HEK293 (cell line): ENCODE results near the gene TNFRSF18.

Source experiments
- CTCF ChIA-PET: fragments of 350-600 bp; formaldehyde crosslinking; extraction: SDS; loops from one replicate; lab custom pipeline; 2021; ENCODE audit warnings: antibody characterized with exemption; lab: Yijun Ruan, JAX
- POLR2A ChIA-PET: fragments of 300-600 bp; formaldehyde crosslinking; extraction: SDS; loops from one replicate; lab custom pipeline; 2020; ENCODE audit warnings: antibody characterized with exemption, inconsistent platforms; lab: Yijun Ruan, JAX
- H3K27ac ChIP-seq: fragments of 200-500 bp; sonication (Bioruptor generic); 2 replicates; pipeline ENCODE4 v1.5.1; 2014; ENCODE audit warnings: low read depth, low read length, control low read depth, inconsistent platforms; ENCODE audit errors: extremely low read depth
- H3K36me3 ChIP-seq, 2 experiments: fragments of 200-500 bp in 1 of 2; sonication (Bioruptor generic) in 1 of 2; 1 replicate in 1 of 2; 2 replicates in 1 of 2; pipeline ENCODE4 v1.5.1; 2014 to 2017; ENCODE audit warnings: inconsistent platforms in 2 of 2, low read length in 2 of 2; ENCODE audit not compliant: control insufficient read depth in 2 of 2, insufficient read depth in 1 of 2
- H3K4me1 ChIP-seq: fragments of 200-500 bp; sonication (Bioruptor generic); 2 replicates; pipeline ENCODE4 v1.5.1; 2014; ENCODE audit warnings: mild to moderate bottlenecking, low read length, inconsistent platforms; ENCODE audit not compliant: control insufficient read depth, insufficient read depth
- H3K4me3 ChIP-seq: 2 replicates; pipeline ENCODE4 v1.5.1; 2011; ENCODE audit warnings: low read depth, mild to moderate bottlenecking, control low read depth, low read length, moderate library complexity
- H3K9me3 ChIP-seq: fragments of 200-500 bp; sonication (Bioruptor generic); 2 replicates; pipeline ENCODE4 v1.5.1; 2014; ENCODE audit warnings: low read depth, low read length, inconsistent platforms; ENCODE audit not compliant: control insufficient read depth, insufficient read depth
- CTCF ChIP-seq: fragments of 450-650 bp; formaldehyde crosslinking; IDR thresholded peaks from 2 replicates; pipeline ENCODE4 v1.5.1; 2016; ENCODE audit warnings: missing biosample characterization, missing genetic modification characterization
- GLI4 ChIP-seq: fragments of 450-650 bp; formaldehyde crosslinking; IDR thresholded peaks from 2 replicates; pipeline ENCODE4 v1.5.1; 2016; ENCODE audit warnings: missing biosample characterization, missing genetic modification characterization
- KLF16 ChIP-seq: fragments of 450-650 bp; formaldehyde crosslinking; IDR thresholded peaks from 2 replicates; pipeline ENCODE4 v1.5.1; 2017; ENCODE audit warnings: missing biosample characterization, missing genetic modification characterization
- PRDM1 ChIP-seq: fragments of 450-650 bp; formaldehyde crosslinking; IDR thresholded peaks from 2 replicates; pipeline ENCODE4; 2016; ENCODE audit warnings: missing biosample characterization, missing genetic modification characterization
- PRDM6 ChIP-seq: fragments of 450-650 bp; formaldehyde crosslinking; IDR thresholded peaks from 2 replicates; pipeline ENCODE4 v1.5.1; 2017; ENCODE audit warnings: missing biosample characterization, missing genetic modification characterization
- ZBTB20 ChIP-seq: fragments of 450-650 bp; formaldehyde crosslinking; IDR thresholded peaks from 2 replicates; pipeline ENCODE4 v1.5.1; 2016; ENCODE audit warnings: missing biosample characterization, missing genetic modification characterization
- ZBTB26 ChIP-seq: fragments of 450-650 bp; formaldehyde crosslinking; optimal IDR thresholded peaks from 2 replicates; pipeline ENCODE3; 2016; ENCODE audit warnings: missing biosample characterization, mild to moderate bottlenecking, missing genetic modification characterization
- ZBTB8A ChIP-seq: fragments of 450-650 bp; formaldehyde crosslinking; IDR thresholded peaks from 2 replicates; pipeline ENCODE4 v1.5.1; 2016; ENCODE audit warnings: missing biosample characterization, missing genetic modification characterization
- ZEB2 ChIP-seq: fragments of 450-650 bp; formaldehyde crosslinking; IDR thresholded peaks from 2 replicates; pipeline ENCODE4 v1.5.1; 2016; ENCODE audit warnings: missing biosample characterization, missing genetic modification characterization
- ZFP69B ChIP-seq: fragments of 450-650 bp; formaldehyde crosslinking; IDR thresholded peaks from 2 replicates; pipeline ENCODE4 v1.5.1; 2016; ENCODE audit warnings: missing biosample characterization, missing genetic modification characterization
- ZNF292 ChIP-seq: fragments of 450-650 bp; formaldehyde crosslinking; IDR thresholded peaks from 2 replicates; pipeline ENCODE4 v1.5.1; 2016; ENCODE audit warnings: low read depth, missing biosample characterization, missing genetic modification characterization, borderline replicate concordance
- ZNF311 ChIP-seq: fragments of 450-650 bp; formaldehyde crosslinking; IDR thresholded peaks from 2 replicates; pipeline ENCODE4 v1.5.1; 2017; ENCODE audit warnings: missing biosample characterization, missing genetic modification characterization, borderline replicate concordance
- ZNF341 ChIP-seq: fragments of 450-650 bp; formaldehyde crosslinking; IDR thresholded peaks from 2 replicates; pipeline ENCODE4; 2016; ENCODE audit warnings: low read depth, missing biosample characterization, missing genetic modification characterization
- ZNF354C ChIP-seq: fragments of 450-650 bp; formaldehyde crosslinking; IDR thresholded peaks from 2 replicates; pipeline ENCODE4 v1.5.1; 2016; ENCODE audit warnings: missing biosample characterization, missing genetic modification characterization, low read depth, borderline replicate concordance
- ZNF366 ChIP-seq: fragments of 450-650 bp; formaldehyde crosslinking; conservative IDR thresholded peaks from 2 replicates; pipeline ENCODE4 v1.5.1; 2016; ENCODE audit warnings: missing biosample characterization, missing genetic modification characterization
- ZNF449 ChIP-seq: fragments of 450-650 bp; formaldehyde crosslinking; IDR thresholded peaks from 2 replicates; pipeline ENCODE4 v1.5.1; 2017; ENCODE audit warnings: missing biosample characterization, mild to moderate bottlenecking, missing genetic modification characterization, moderate library complexity
- ZNF473 ChIP-seq: fragments of 450-650 bp; formaldehyde crosslinking; IDR thresholded peaks from 2 replicates; pipeline ENCODE4 v1.5.1; 2017; ENCODE audit warnings: missing biosample characterization, missing genetic modification characterization
- ZNF501 ChIP-seq: fragments of 450-650 bp; formaldehyde crosslinking; IDR thresholded peaks from 2 replicates; pipeline ENCODE4 v1.5.1; 2016; ENCODE audit warnings: missing biosample characterization, missing genetic modification characterization
- ZNF521 ChIP-seq: fragments of 450-650 bp; formaldehyde crosslinking; IDR thresholded peaks from 2 replicates; pipeline ENCODE4 v1.5.1; 2017; ENCODE audit warnings: missing biosample characterization, mild to moderate bottlenecking, missing genetic modification characterization
- ZNF555 ChIP-seq: fragments of 450-650 bp; formaldehyde crosslinking; conservative IDR thresholded peaks from 2 replicates; pipeline ENCODE4 v1.5.1; 2017; ENCODE audit warnings: missing biosample characterization, mild to moderate bottlenecking, missing genetic modification characterization, inconsistent platforms
- ZNF560 ChIP-seq: fragments of 450-650 bp; formaldehyde crosslinking; IDR thresholded peaks from 2 replicates; pipeline ENCODE4 v1.5.1; 2017; ENCODE audit warnings: missing biosample characterization, missing genetic modification characterization, borderline replicate concordance
- ZNF600 ChIP-seq: fragments of 450-650 bp; formaldehyde crosslinking; IDR thresholded peaks from 2 replicates; pipeline ENCODE4 v1.5.1; 2016; ENCODE audit warnings: missing biosample characterization, missing genetic modification characterization
- ZNF610 ChIP-seq: fragments of 450-650 bp; formaldehyde crosslinking; IDR thresholded peaks from 2 replicates; pipeline ENCODE4 v1.5.1; 2016; ENCODE audit warnings: missing biosample characterization, missing genetic modification characterization, borderline replicate concordance
- ZNF660 ChIP-seq: fragments of 450-650 bp; IDR thresholded peaks from 2 replicates; pipeline ENCODE4 v1.5.1; 2018; ENCODE audit warnings: missing biosample characterization, mild to moderate bottlenecking, missing genetic modification characterization
- ZNF664 ChIP-seq: fragments of 450-650 bp; formaldehyde crosslinking; IDR thresholded peaks from 2 replicates; pipeline ENCODE4 v1.5.1; 2016; ENCODE audit warnings: missing biosample characterization, missing genetic modification characterization
- TF ChIP-seq, protein P1 (sequence below): fragments of 450-650 bp; formaldehyde crosslinking; conservative IDR thresholded peaks from 2 replicates; pipeline ENCODE4 v1.5.1; 2016; ENCODE audit warnings: low read depth, missing biosample characterization, missing genetic modification characterization

Gene TNFRSF18

GRCh38 chr1:1217621-1218523 lies 11.5 kb upstream of the TNFRSF18 start:
- POLR2A ChIA-PET = no interaction called here
- H3K27ac ChIP-seq = no peak overlapping the region
- H3K36me3 ChIP-seq = peaks cover 4 to 76% of the 10 kb centered on the region in 2 experiments; a peak in 2 of 3 replicates
- CTCF ChIA-PET = interaction anchor here (1.2 kb wide), 1 partner anchor 13 kb away, joined by 3 read pairs; no protein-coding TSS in a partner anchor
- no peaks in the 10 kb centered on the region for H3K4me1 ChIP-seq
- H3K9me3 ChIP-seq = no peaks in the 10 kb centered on the region
- no peak overlapping the region for H3K4me3 ChIP-seq
- no peak for TF ChIP-seq GLI4
- TF ChIP-seq PRDM6 = no peak
- TF ChIP-seq ZEB2 (tag by site-specific recombination) = no peak
- no peak for TF ChIP-seq CTCF (tag by site-specific recombination)
- no peak for TF ChIP-seq ZNF610 (tag by site-specific recombination)
- peak; percentile 84 for TF ChIP-seq ZFP69B (tag by site-specific recombination)
- no peak for TF ChIP-seq ZNF341 (tag by site-specific recombination)
- peak; percentile 67; the same call in 1 of the 2 replicates for TF ChIP-seq ZNF660
- no peak for TF ChIP-seq ZNF555 (tag by site-specific recombination)
- no peak for TF ChIP-seq ZBTB26
- TF ChIP-seq, protein P1, sequence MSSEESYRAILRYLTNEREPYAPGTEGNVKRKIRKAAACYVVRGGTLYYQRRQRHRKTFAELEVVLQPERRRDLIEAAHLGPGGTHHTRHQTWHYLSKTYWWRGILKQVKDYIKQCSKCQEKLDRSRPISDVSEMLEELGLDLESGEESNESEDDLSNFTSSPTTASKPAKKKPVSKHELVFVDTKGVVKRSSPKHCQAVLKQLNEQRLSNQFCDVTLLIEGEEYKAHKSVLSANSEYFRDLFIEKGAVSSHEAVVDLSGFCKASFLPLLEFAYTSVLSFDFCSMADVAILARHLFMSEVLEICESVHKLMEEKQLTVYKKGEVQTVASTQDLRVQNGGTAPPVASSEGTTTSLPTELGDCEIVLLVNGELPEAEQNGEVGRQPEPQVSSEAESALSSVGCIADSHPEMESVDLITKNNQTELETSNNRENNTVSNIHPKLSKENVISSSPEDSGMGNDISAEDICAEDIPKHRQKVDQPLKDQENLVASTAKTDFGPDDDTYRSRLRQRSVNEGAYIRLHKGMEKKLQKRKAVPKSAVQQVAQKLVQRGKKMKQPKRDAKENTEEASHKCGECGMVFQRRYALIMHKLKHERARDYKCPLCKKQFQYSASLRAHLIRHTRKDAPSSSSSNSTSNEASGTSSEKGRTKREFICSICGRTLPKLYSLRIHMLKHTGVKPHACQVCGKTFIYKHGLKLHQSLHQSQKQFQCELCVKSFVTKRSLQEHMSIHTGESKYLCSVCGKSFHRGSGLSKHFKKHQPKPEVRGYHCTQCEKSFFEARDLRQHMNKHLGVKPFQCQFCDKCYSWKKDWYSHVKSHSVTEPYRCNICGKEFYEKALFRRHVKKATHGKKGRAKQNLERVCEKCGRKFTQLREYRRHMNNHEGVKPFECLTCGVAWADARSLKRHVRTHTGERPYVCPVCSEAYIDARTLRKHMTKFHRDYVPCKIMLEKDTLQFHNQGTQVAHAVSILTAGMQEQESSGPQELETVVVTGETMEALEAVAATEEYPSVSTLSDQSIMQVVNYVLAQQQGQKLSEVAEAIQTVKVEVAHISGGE (tag by site-specific recombination) = no peak
- no peak for TF ChIP-seq ZNF664
- TF ChIP-seq ZNF521 (tag by site-specific recombination) = no peak
- TF ChIP-seq ZBTB8A = peak; percentile 92
- no peak for TF ChIP-seq ZNF311 (tag by site-specific recombination)
- TF ChIP-seq ZNF501 (tag by site-specific recombination) = no peak
- TF ChIP-seq ZNF449 (tag by site-specific recombination) = no peak
- no peak for TF ChIP-seq ZNF560 (tag by site-specific recombination)
- TF ChIP-seq ZNF366 (tag by site-specific recombination) = 0 out of 2 replicates have a peak, but pooled peaks have one; percentile 31
- TF ChIP-seq ZNF354C (tag by site-specific recombination) = no peak
- no peak for TF ChIP-seq ZNF473 (tag by site-specific recombination)
- no peak for TF ChIP-seq ZNF292 (tag by site-specific recombination)
- peak; percentile 60 for TF ChIP-seq PRDM1 (tag by site-specific recombination)
- no peak for TF ChIP-seq KLF16
- no peak for TF ChIP-seq ZBTB20
- TF ChIP-seq ZNF600 (tag by site-specific recombination) = peak; percentile 82
